Measurements from ENCODE around the gene TRABD2B. TPM values are rescaled to one million over a fixed set of nuclear protein-coding genes. Genes with fewer than 3 reads are reported as not detected.

TRABD2B gene
- total RNA-seq, 4 donors from 2014 or later = 0.35 to 2.5 (median 0.88) TPM

- no peak for DNase-seq
- TF ChIP-seq, protein P1, sequence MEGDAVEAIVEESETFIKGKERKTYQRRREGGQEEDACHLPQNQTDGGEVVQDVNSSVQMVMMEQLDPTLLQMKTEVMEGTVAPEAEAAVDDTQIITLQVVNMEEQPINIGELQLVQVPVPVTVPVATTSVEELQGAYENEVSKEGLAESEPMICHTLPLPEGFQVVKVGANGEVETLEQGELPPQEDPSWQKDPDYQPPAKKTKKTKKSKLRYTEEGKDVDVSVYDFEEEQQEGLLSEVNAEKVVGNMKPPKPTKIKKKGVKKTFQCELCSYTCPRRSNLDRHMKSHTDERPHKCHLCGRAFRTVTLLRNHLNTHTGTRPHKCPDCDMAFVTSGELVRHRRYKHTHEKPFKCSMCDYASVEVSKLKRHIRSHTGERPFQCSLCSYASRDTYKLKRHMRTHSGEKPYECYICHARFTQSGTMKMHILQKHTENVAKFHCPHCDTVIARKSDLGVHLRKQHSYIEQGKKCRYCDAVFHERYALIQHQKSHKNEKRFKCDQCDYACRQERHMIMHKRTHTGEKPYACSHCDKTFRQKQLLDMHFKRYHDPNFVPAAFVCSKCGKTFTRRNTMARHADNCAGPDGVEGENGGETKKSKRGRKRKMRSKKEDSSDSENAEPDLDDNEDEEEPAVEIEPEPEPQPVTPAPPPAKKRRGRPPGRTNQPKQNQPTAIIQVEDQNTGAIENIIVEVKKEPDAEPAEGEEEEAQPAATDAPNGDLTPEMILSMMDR (IDR thresholded peaks at IDR 0.05) = no peak
- TF ChIP-seq POLR2A (IDR thresholded peaks at IDR 0.05) = no peak
- no peaks in the 10 kb centered on the region for H3K36me3 ChIP-seq
- no peaks in the 10 kb centered on the region for H3K9me3 ChIP-seq
- no peak overlapping the region for H3K27ac ChIP-seq
- no peaks in the 10 kb centered on the region for H3K4me1 ChIP-seq
- H3K4me3 ChIP-seq = no peak overlapping the region
- H3K27me3 ChIP-seq = no peaks in the 10 kb centered on the region
Measured at GRCh38 chr1:47924270-47925048, 72.7 kb downstream of the TRABD2B start.

DNA sequence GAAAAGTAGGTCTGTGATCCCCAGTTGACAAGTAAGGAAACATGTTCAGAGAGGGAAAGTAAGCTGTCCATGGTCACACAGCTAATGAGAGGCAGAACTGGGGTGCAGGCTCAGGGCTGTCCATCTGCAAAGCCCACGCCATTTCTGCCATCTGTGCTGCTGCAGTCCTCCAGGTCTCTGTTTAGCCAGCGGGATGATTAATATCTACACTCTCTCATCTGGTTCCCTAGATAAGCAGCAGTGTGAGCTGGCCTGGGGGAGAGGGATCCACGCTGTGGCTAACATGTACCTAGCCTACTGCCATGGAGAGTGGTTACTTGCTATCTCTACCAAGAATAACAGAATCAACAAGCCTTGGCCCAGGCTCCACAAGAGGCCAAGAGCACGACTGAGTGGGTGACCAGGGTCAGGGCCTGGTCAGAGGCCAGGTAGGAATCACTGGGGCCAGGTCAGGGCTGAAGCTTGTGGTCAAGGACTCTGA, 75.2 kb downstream of the TRABD2B start:
- no peaks in the 10 kb centered on the region for H3K27me3 ChIP-seq
- H3K4me3 ChIP-seq = no peak overlapping the region
- no peaks in the 10 kb centered on the region for H3K9me3 ChIP-seq
- TF ChIP-seq, protein P1 (IDR thresholded peaks at IDR 0.05) = no peak
- no peak for TF ChIP-seq POLR2A (IDR thresholded peaks at IDR 0.05)
- H3K27ac ChIP-seq = no peak overlapping the region
- H3K4me1 ChIP-seq = peaks cover 0 to 8% (median 3%) of the 10 kb centered on the region in 4 donors
- H3K36me3 ChIP-seq = no peaks in the 10 kb centered on the region
- no peak for DNase-seq

DNA sequence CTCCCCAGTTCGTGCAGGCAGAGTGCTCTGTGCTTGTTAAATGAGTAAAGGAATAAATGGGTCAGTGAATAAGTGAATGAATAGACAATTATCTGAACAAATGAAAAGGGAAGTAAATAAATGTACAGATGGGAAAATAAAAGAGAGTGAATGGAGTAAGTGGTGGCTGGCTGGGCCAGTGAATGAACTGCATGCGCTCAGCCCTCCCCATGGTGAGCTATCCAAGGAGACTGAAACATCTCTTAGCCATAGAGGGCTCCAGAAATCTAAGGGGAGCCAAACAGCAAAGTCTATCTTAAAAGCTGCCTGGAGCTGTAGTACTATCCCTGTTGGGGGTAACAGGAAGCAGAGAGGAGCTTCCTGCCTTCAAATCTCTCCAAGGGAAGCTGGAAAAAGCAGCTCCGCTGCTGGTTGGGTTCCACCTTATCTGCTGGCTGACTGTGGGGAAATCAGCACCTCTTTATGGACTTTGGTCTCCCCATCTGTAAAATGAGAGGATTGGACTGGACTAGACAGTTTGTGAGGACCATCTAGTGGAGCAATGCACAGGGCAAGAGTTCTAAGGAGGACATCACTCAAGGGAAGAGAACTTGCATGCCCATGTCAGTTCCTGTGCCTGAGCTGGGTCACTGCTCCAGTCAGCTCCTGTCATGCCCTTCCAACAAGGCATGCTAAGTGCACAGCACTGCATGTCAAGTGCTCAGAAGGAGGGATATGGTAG, 77.9 kb downstream of the TRABD2B start:
- H3K27ac ChIP-seq = peak overlapping the region in 2 of 4 donors; percentile 74 to 80

DNA sequence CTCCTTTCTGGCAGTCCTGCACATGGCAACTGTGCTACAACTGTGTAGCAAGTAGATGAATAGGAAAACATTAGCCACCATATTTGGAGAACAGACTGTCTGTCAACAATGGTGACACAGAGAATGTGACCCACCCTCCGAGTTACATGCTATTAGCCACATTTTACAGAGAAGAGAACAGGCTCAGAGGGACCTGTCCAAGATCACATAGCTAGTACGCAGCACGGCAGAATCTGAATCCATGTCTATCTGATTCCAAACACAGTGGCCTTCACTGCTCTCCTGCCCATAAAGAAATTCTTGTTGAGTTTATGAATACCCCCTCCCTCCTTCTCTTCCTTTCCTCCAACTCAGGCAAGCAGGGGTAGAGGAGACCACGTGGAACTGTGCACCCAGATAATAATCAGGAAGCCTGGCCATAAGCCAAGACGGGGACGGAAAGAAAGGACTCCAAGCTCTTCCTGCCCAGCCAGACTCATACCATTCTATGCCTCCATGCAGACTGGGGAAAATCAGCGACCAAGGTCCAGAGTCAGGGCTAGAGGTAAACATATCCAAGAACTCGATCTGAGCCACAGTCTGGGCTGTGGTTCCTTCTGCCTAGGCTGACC, 78.8 kb downstream of the TRABD2B start:
- H3K4me3 ChIP-seq = no peak overlapping the region
- H3K27me3 ChIP-seq = no peaks in the 10 kb centered on the region
- DNase-seq = peak in 2 of 3 donors; percentile 67 to 82
- no peaks in the 10 kb centered on the region for H3K36me3 ChIP-seq
- no peak for TF ChIP-seq POLR2A (IDR thresholded peaks at IDR 0.05)
- TF ChIP-seq, protein P1 (IDR thresholded peaks at IDR 0.05) = no peak
- H3K27ac ChIP-seq = peak overlapping the region in 2 of 4 donors; percentile 74 to 80
- H3K9me3 ChIP-seq = no peaks in the 10 kb centered on the region
- peaks cover 0 to 9% (median 3%) of the 10 kb centered on the region in 4 donors for H3K4me1 ChIP-seq

More for the DNA sequence above, 77.9 kb downstream of the TRABD2B start:
- H3K4me3 ChIP-seq = no peak overlapping the region
- no peaks in the 10 kb centered on the region for H3K36me3 ChIP-seq
- H3K27me3 ChIP-seq = no peaks in the 10 kb centered on the region
- no peaks in the 10 kb centered on the region for H3K9me3 ChIP-seq
- DNase-seq = no peak
- H3K4me1 ChIP-seq = peaks cover 0 to 8% (median 3%) of the 10 kb centered on the region in 4 donors
- TF ChIP-seq, protein P1 (IDR thresholded peaks at IDR 0.05) = no peak
- TF ChIP-seq POLR2A (IDR thresholded peaks at IDR 0.05) = no peak

GRCh38 chr1:47917687-47918086, 79.5 kb downstream of the TRABD2B start:
- H3K27me3 ChIP-seq = no peaks in the 10 kb centered on the region
- TF ChIP-seq POLR2A (IDR thresholded peaks at IDR 0.05) = no peak
- TF ChIP-seq, protein P1 (IDR thresholded peaks at IDR 0.05) = no peak

More at GRCh38 chr1:47917687-47918086, 79.5 kb downstream of the TRABD2B start:
- no peak overlapping the region for H3K4me3 ChIP-seq
- H3K9me3 ChIP-seq = no peaks in the 10 kb centered on the region
- H3K36me3 ChIP-seq = no peaks in the 10 kb centered on the region
- DNase-seq = no peak
- no peak overlapping the region for H3K27ac ChIP-seq
- peaks cover 0 to 16% (median 5%) of the 10 kb centered on the region in 4 donors for H3K4me1 ChIP-seq
